H9 (cell line): ENCODE results near the gene BTNL3. TPM values are rescaled to one million over a fixed set of nuclear protein-coding genes. Genes with fewer than 3 reads are reported as not detected.

Experiments used
- DNase-seq: peaks from one replicate; pipeline ENCODE4 v3.0.0-alpha.2; 2017
- H2AFZ ChIP-seq: one replicate; pipeline ENCODE4 v1.6.1; 2013; ENCODE audit warnings: mild to moderate bottlenecking, low read length, control low read depth, moderate library complexity
- H2AK5ac ChIP-seq: 2 replicates; pipeline ENCODE4 v1.6.1; 2013; ENCODE audit warnings: low read length, control low read depth, mixed read lengths; ENCODE audit not compliant: insufficient read length
- H2BK120ac ChIP-seq: one replicate; pipeline ENCODE4 v1.6.1; 2013; ENCODE audit warnings: low read depth, mild to moderate bottlenecking, low read length, control low read depth, inconsistent platforms; ENCODE audit not compliant: poor library complexity, severe bottlenecking
- H2BK12ac ChIP-seq: 2 replicates; pipeline ENCODE4 v1.6.1; 2013; ENCODE audit warnings: low read length, control low read depth, mixed read lengths, low read depth; ENCODE audit not compliant: insufficient read length
- H2BK15ac ChIP-seq: 2 replicates; pipeline ENCODE4 v1.6.1; 2013; ENCODE audit warnings: low read depth, low read length, control low read depth
- H2BK20ac ChIP-seq: one replicate; pipeline ENCODE4 v1.6.1; 2013; ENCODE audit warnings: low read depth, mild to moderate bottlenecking, low read length, control low read depth, inconsistent platforms; ENCODE audit not compliant: poor library complexity, severe bottlenecking
- H2BK5ac ChIP-seq: 2 replicates; pipeline ENCODE4 v1.6.1; 2013; ENCODE audit warnings: low read length, control low read depth, mixed read lengths; ENCODE audit not compliant: insufficient read length
- H3K14ac ChIP-seq: 2 replicates; pipeline ENCODE4 v1.6.1; 2013; ENCODE audit warnings: low read length, control low read depth; ENCODE audit not compliant: insufficient read depth
- H3K18ac ChIP-seq: 2 replicates; pipeline ENCODE4 v1.6.1; 2013; ENCODE audit warnings: low read depth, mild to moderate bottlenecking, mixed read lengths, low read length, control low read depth; ENCODE audit not compliant: insufficient read length
- H3K23ac ChIP-seq: 2 replicates; pipeline ENCODE4 v1.6.1; 2013; ENCODE audit warnings: low read length, control low read depth, mixed read lengths, low read depth; ENCODE audit not compliant: insufficient read length
- H3K23me2 ChIP-seq: 2 replicates; pipeline ENCODE4 v1.6.1; 2013; ENCODE audit warnings: low read depth, mild to moderate bottlenecking, mixed read lengths, low read length, control low read depth; ENCODE audit not compliant: insufficient read length, poor library complexity, severe bottlenecking
- H3K27ac ChIP-seq: 2 replicates; pipeline ENCODE4 v1.5.1; 2013; ENCODE audit warnings: low read length, control low read depth, mixed read lengths, low read depth; ENCODE audit not compliant: insufficient read length
- H3K27me3 ChIP-seq: 2 replicates; pipeline ENCODE4 v1.6.1; 2013; ENCODE audit warnings: low read length, control low read depth, inconsistent platforms; ENCODE audit not compliant: insufficient read depth
- H3K4ac ChIP-seq: 2 replicates; pipeline ENCODE4 v1.6.1; 2013; ENCODE audit warnings: low read depth, mild to moderate bottlenecking, control low read depth, inconsistent platforms, low read length, moderate library complexity
- H3K4me1 ChIP-seq: 2 replicates; pipeline ENCODE4 v1.6.1; 2013; ENCODE audit warnings: low read length, control low read depth, inconsistent platforms; ENCODE audit not compliant: insufficient read depth
- H3K4me2 ChIP-seq: 2 replicates; pipeline ENCODE4 v1.6.1; 2013; ENCODE audit warnings: low read length, control low read depth, mixed read lengths; ENCODE audit not compliant: insufficient read length, insufficient read depth
- H3K56ac ChIP-seq: 2 replicates; pipeline ENCODE4 v1.6.1; 2013; ENCODE audit warnings: low read depth, mild to moderate bottlenecking, mixed read lengths, low read length, control low read depth; ENCODE audit not compliant: insufficient read length
- H3K79me1 ChIP-seq: 2 replicates; pipeline ENCODE4 v1.6.1; 2013; ENCODE audit warnings: low read depth, mild to moderate bottlenecking, moderate library complexity, low read length, control low read depth, inconsistent platforms; ENCODE audit not compliant: insufficient read depth, poor library complexity, severe bottlenecking
- H3K79me2 ChIP-seq: 2 replicates; pipeline ENCODE4 v1.6.1; 2013; ENCODE audit warnings: low read length, control low read depth, inconsistent platforms; ENCODE audit not compliant: insufficient read depth
- H3K9ac ChIP-seq: 2 replicates; pipeline ENCODE4 v1.6.1; 2013; ENCODE audit warnings: low read length, control low read depth, mixed read lengths; ENCODE audit not compliant: insufficient read length; ENCODE audit errors: extremely low read depth
- H3K9me3 ChIP-seq: one replicate; pipeline ENCODE4 v1.6.1; 2013; ENCODE audit warnings: low read depth, low read length, inconsistent platforms; ENCODE audit not compliant: control insufficient read depth
- H3T11ph ChIP-seq: one replicate; pipeline ENCODE4 v1.6.1; 2013; ENCODE audit warnings: mild to moderate bottlenecking, low read length, control low read depth, inconsistent platforms
- H4K20me1 ChIP-seq: one replicate; pipeline ENCODE4 v1.6.1; 2013; ENCODE audit not compliant: control insufficient read depth, insufficient read length, insufficient read depth
- H4K5ac ChIP-seq: 2 replicates; pipeline ENCODE4 v1.6.1; 2013; ENCODE audit warnings: low read depth, mild to moderate bottlenecking, mixed read lengths, low read length, control low read depth; ENCODE audit not compliant: insufficient read length
- H4K8ac ChIP-seq: replicated peaks from 2 replicates; pipeline ENCODE4 v1.6.1; 2013; ENCODE audit warnings: low read length, control low read depth, mixed read lengths, low read depth; ENCODE audit not compliant: insufficient read length
- H4K91ac ChIP-seq: 2 replicates; pipeline ENCODE4 v1.6.1; 2013; ENCODE audit warnings: low read depth, mild to moderate bottlenecking, moderate library complexity, mixed read lengths, low read length, control low read depth; ENCODE audit not compliant: insufficient read length
- H3K27ac Mint-ChIP-seq, 3 experiments: 2 replicates in 2 of 3; 3 replicates in 1 of 3; pipeline ENCODE4 v1.8.0; 2020 to 2021; ENCODE audit warnings: mixed read lengths in 3 of 3, mild to moderate bottlenecking in 1 of 3, moderate library complexity in 1 of 3
- H3K27me3 Mint-ChIP-seq: 2 replicates; pipeline ENCODE4 v1.8.0; 2021; ENCODE audit warnings: low read depth, mild to moderate bottlenecking, moderate library complexity, mixed read lengths
- H3K36me3 Mint-ChIP-seq, 3 experiments: 2 replicates in 2 of 3; 3 replicates in 1 of 3; pipeline ENCODE4 v1.8.0; 2020 to 2021; ENCODE audit warnings: low read depth in 3 of 3, mixed read lengths in 3 of 3; ENCODE audit not compliant: insufficient read depth in 1 of 3
- H3K4me1 Mint-ChIP-seq, 2 experiments: 2 replicates each; pipeline ENCODE4 v1.8.0; 2020; ENCODE audit warnings: mixed read lengths in 2 of 2
- H3K4me3 Mint-ChIP-seq, 2 experiments: 2 replicates in 1 of 2; 3 replicates in 1 of 2; pipeline ENCODE4 v1.8.0; 2020 to 2021; ENCODE audit warnings: mild to moderate bottlenecking in 2 of 2, mixed read lengths in 2 of 2, moderate library complexity in 1 of 2
- H3K9me3 Mint-ChIP-seq, 2 experiments: 2 replicates in 1 of 2; 3 replicates in 1 of 2; pipeline ENCODE4 v1.8.0; 2020; ENCODE audit warnings: mild to moderate bottlenecking in 2 of 2, mixed read lengths in 2 of 2, moderate library complexity in 1 of 2
- CTCF ChIP-seq: fragments of 200-600 bp; sonication (generic); conservative IDR thresholded peaks from 3 replicates; pipeline ENCODE4 v1.8.0; 2021; ENCODE audit warnings: antibody characterized with exemption, mild to moderate bottlenecking
- WGBS: extraction: QIAGEN DNeasy Blood & Tissue Kit; methylation state at CpG from one replicate; pipeline ENCODE4 v1.1.7; 2013; ENCODE audit warnings: missing lambda C conversion rate, low lambda C conversion rate, mixed read lengths; ENCODE audit not compliant: insufficient read length; ENCODE audit errors: extremely low coverage; 5-methylcytosine and 5-hydroxymethylcytosine counted together
- total RNA-seq: library from RNA; stranded (reverse); gene quantifications from 2 replicates; pipeline ENCODE4 v1.2.1, GENCODE V29; 2021

BTNL3 gene
- total RNA-seq, 1 experiment from 2014 or later: not detected

DNA sequence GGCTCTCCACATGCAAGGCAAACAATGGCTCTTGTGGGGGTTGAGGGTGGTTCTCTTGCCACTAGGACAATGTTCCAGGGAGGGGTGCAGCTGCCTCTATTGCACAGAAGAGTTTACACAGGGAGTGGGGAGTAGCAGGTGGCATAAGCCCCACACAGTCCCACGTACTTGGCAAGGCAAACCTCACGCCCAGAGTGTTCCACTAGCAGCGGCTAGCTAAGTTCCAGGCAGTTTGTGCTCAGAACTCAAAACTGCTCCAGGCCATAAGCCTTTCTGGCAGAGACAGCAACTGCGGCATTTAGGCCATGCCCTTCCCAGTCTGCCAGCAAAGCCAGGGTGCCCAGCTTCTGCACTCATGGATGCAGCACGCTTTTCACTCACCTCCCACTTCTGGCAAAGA, 29.0 kb upstream of the BTNL3 start:
- H3K23me2 ChIP-seq: no peaks in the 10 kb centered on the region
- no peak overlapping the region for H4K5ac ChIP-seq
- H3T11ph ChIP-seq: no peak overlapping the region
- no peak overlapping the region for H3K4me2 ChIP-seq
- no peak overlapping the region for H2AK5ac ChIP-seq
- H4K8ac ChIP-seq: no peak overlapping the region
- WGBS: no CpG with 5 or more reads among the region's 5 CpGs
- Mint-ChIP-seq H3K4me1 (peaks cover 12 to 13% of the 10 kb centered on the region in 2 experiments), H3K27me3 (peaks cover 2% of the 10 kb centered on the region; the same call in 1 of the 2 replicates), H3K36me3 (no peaks in the 10 kb centered on the region; a peak in 1 of 7 replicates), H3K9me3 (peaks cover 0 to 3% of the 10 kb centered on the region in 2 experiments; a peak in 1 of 5 replicates), H3K27ac (no peak overlapping the region; a peak in 1 of 7 replicates), H3K4me3 (no peak overlapping the region)
- H2BK15ac ChIP-seq: no peak overlapping the region
- H2BK120ac ChIP-seq: no peak overlapping the region
- H3K27me3 ChIP-seq: no peaks in the 10 kb centered on the region
- H3K14ac ChIP-seq: no peak overlapping the region
- H3K4ac ChIP-seq: no peak overlapping the region
- no peak overlapping the region for H3K23ac ChIP-seq
- no peak overlapping the region for H2BK12ac ChIP-seq
- no peak overlapping the region for H4K91ac ChIP-seq
- no peak overlapping the region for H3K27ac ChIP-seq
- no peak overlapping the region for H2BK5ac ChIP-seq
- no peaks in the 10 kb centered on the region for H3K4me1 ChIP-seq
- no peaks in the 10 kb centered on the region for H4K20me1 ChIP-seq
- no peak overlapping the region for H3K9ac ChIP-seq
- no peaks in the 10 kb centered on the region for H3K79me2 ChIP-seq
- H3K56ac ChIP-seq: no peak overlapping the region
- no peaks in the 10 kb centered on the region for H3K9me3 ChIP-seq
- DNase-seq: no peak
- TF ChIP-seq CTCF: no peak
- no peak overlapping the region for H2AFZ ChIP-seq
- no peak overlapping the region for H3K18ac ChIP-seq
- no peaks in the 10 kb centered on the region for H3K79me1 ChIP-seq
- no peak overlapping the region for H2BK20ac ChIP-seq
